ENCODE measurements around the gene RASGRF2. TPM values are rescaled to one million over a fixed set of nuclear protein-coding genes. Genes with fewer than 3 reads are reported as not detected.

RASGRF2 gene
- total RNA-seq, 2 experiments from 2014 or later = 0.06 to 0.13 TPM

DNA sequence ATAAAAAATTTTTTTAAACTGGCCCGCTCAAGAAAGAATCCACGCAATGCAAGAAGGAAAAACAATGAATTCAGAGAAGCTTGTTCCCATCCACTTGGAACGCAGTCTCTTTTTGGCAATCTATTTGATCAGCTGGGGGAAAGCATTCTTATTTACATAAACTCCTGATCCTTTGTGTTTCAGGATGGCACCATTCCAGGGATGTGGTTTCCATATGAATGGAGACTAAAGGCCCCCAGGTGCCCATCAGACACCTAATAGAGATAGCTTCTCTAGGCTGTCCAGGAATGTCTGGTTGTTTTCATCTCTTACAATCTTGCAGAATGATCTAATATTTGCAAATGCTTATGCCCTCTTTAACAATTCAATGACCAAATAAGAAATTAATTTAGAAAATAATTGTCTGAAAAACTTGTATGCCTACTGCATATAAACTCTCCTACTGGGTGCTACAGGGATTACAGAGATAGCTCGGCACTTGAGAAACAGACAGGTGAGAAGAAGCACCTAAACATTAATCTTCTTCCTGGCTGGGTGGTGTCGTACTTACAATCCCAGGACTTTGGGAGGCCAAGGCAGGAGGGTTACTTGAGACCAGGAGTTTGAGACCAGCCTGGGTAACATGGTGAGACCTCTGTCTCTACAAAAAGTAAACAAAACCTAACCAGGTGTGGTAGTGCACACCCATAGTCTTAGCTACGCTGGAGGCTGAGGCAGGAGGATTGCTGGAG, 3.0 kb upstream of the RASGRF2 start:
- Histone ChIP-seq H3K4me1 (ENCODE audit: insufficient read depth, low read length, poor library complexity, severe bottlenecking) (no peaks in the 10 kb centered on the region), H3K4me2 (ENCODE audit: low read length) (no peak overlapping the region), H2AFZ (ENCODE audit: low read length) (no peak overlapping the region), H3K27ac (ENCODE audit: low read depth, low read length, poor library complexity, severe bottlenecking) (no peak overlapping the region), H3K79me2 (ENCODE audit: insufficient read depth, low read depth, low read length) (no peaks in the 10 kb centered on the region), H4K20me1 (ENCODE audit: insufficient read depth, low read length) (no peaks in the 10 kb centered on the region), H3K9me3 (ENCODE audit: low read length) (no peaks in the 10 kb centered on the region), H3K9me2 (ENCODE audit: insufficient read depth, low read length) (no peaks in the 10 kb centered on the region), H3K36me3 (ENCODE audit: insufficient read depth, low read length) (no peaks in the 10 kb centered on the region), H3K4me3 (ENCODE audit: low read depth, low read length, poor library complexity, severe bottlenecking) (no peak overlapping the region)
- intact Hi-C loops (cut with micrococcal nuclease; ENCODE audit: unreplicated experiment) = no loop called here
- BruUV-seq (replicated peaks) = no TSS peak
- POLR2A ChIA-PET = interaction anchor here (1.0 kb wide), 1 partner anchor 18 kb away, joined by 3 read pairs; no protein-coding TSS in a partner anchor
- TF ChIP-seq, protein P1, sequence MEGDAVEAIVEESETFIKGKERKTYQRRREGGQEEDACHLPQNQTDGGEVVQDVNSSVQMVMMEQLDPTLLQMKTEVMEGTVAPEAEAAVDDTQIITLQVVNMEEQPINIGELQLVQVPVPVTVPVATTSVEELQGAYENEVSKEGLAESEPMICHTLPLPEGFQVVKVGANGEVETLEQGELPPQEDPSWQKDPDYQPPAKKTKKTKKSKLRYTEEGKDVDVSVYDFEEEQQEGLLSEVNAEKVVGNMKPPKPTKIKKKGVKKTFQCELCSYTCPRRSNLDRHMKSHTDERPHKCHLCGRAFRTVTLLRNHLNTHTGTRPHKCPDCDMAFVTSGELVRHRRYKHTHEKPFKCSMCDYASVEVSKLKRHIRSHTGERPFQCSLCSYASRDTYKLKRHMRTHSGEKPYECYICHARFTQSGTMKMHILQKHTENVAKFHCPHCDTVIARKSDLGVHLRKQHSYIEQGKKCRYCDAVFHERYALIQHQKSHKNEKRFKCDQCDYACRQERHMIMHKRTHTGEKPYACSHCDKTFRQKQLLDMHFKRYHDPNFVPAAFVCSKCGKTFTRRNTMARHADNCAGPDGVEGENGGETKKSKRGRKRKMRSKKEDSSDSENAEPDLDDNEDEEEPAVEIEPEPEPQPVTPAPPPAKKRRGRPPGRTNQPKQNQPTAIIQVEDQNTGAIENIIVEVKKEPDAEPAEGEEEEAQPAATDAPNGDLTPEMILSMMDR (conservative IDR thresholded peaks at IDR 0.05; ENCODE audit: low read length) = no peak
- no peak for TF ChIP-seq EZH2phosphoT487 (IDR thresholded peaks at IDR 0.05; ENCODE audit: borderline replicate concordance, low read depth, low read length)
- CTCF ChIA-PET (ENCODE audit: unreplicated experiment) = no interaction called here
- DNase-seq (ENCODE audit: low spot score) = no peak

DNA sequence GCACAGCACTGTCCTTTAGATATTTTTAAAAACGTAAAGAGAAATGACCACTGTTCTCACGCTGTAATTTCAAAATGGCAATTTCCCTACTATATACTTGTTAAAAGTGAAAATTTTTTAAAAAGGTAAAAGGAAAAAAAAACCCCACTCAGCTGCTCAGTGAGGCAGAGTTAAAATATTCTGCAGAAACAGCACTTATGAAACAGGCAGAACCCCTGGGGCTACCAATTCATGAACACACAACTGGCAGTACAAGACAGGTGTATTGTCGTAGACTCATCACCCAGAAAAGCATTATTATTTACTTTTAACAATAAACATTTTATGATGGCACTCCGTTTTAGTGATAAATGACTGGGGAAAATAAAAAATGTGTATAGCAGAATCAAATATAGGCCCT, 1.5 kb upstream of the RASGRF2 start:
- no peak overlapping the region for H3K4me3 ChIP-seq (ENCODE audit: low read depth, low read length, poor library complexity, severe bottlenecking)
- ChIA-PET CTCF (ENCODE audit: unreplicated experiment) (no interaction called here), POLR2A (no interaction called here)
- no peaks in the 10 kb centered on the region for H3K36me3 ChIP-seq (ENCODE audit: insufficient read depth, low read length)
- H3K79me2 ChIP-seq (ENCODE audit: insufficient read depth, low read depth, low read length) = no peaks in the 10 kb centered on the region
- no peaks in the 10 kb centered on the region for H4K20me1 ChIP-seq (ENCODE audit: insufficient read depth, low read length)
- intact Hi-C loops (cut with micrococcal nuclease; ENCODE audit: unreplicated experiment) = no loop called here
- no peak overlapping the region for H3K4me2 ChIP-seq (ENCODE audit: low read length)
- TF ChIP-seq EZH2phosphoT487 (IDR thresholded peaks at IDR 0.05; ENCODE audit: borderline replicate concordance, low read depth, low read length) = no peak
- TF ChIP-seq, protein P1 (conservative IDR thresholded peaks at IDR 0.05; ENCODE audit: low read length) = no peak
- no peak for DNase-seq (ENCODE audit: low spot score)
- no peak overlapping the region for H3K27ac ChIP-seq (ENCODE audit: low read depth, low read length, poor library complexity, severe bottlenecking)
- no TSS peak for BruUV-seq (replicated peaks)
- H2AFZ ChIP-seq (ENCODE audit: low read length) = no peak overlapping the region
- H3K4me1 ChIP-seq (ENCODE audit: insufficient read depth, low read length, poor library complexity, severe bottlenecking) = no peaks in the 10 kb centered on the region
- H3K9me2 ChIP-seq (ENCODE audit: insufficient read depth, low read length) = no peaks in the 10 kb centered on the region
- no peaks in the 10 kb centered on the region for H3K9me3 ChIP-seq (ENCODE audit: low read length)

- DNase-seq (ENCODE audit: low spot score) = no peak
- no peaks in the 10 kb centered on the region for H4K20me1 ChIP-seq (ENCODE audit: insufficient read depth, low read length)
- no peak overlapping the region for H2AFZ ChIP-seq (ENCODE audit: low read length)
- TF ChIP-seq, protein P1 (conservative IDR thresholded peaks at IDR 0.05; ENCODE audit: low read length) = no peak
- no peak for TF ChIP-seq EZH2phosphoT487 (IDR thresholded peaks at IDR 0.05; ENCODE audit: borderline replicate concordance, low read depth, low read length)
- ChIA-PET POLR2A (no interaction called here), CTCF (ENCODE audit: unreplicated experiment) (no interaction called here)
- H3K27ac ChIP-seq (ENCODE audit: low read depth, low read length, poor library complexity, severe bottlenecking) = no peak overlapping the region
- H3K36me3 ChIP-seq (ENCODE audit: insufficient read depth, low read length) = no peaks in the 10 kb centered on the region
- H3K4me3 ChIP-seq (ENCODE audit: low read depth, low read length, poor library complexity, severe bottlenecking) = no peak overlapping the region
- no TSS peak for BruUV-seq (replicated peaks)
- H3K79me2 ChIP-seq (ENCODE audit: insufficient read depth, low read depth, low read length) = no peaks in the 10 kb centered on the region
- H3K4me2 ChIP-seq (ENCODE audit: low read length) = no peak overlapping the region
- H3K9me2 ChIP-seq (ENCODE audit: insufficient read depth, low read length) = no peaks in the 10 kb centered on the region
- no peaks in the 10 kb centered on the region for H3K4me1 ChIP-seq (ENCODE audit: insufficient read depth, low read length, poor library complexity, severe bottlenecking)
- intact Hi-C loops (cut with micrococcal nuclease; ENCODE audit: unreplicated experiment) = no loop called here
- H3K9me3 ChIP-seq (ENCODE audit: low read length) = no peaks in the 10 kb centered on the region
These were observed 1.0 kb upstream of the RASGRF2 start for GRCh38 chr5:80959138-80959537.
